Cardiac muscle cell (in vitro differentiated cells and primary cell): ENCODE measurements around the gene TAMM41. TPM values are rescaled to one million over a fixed set of nuclear protein-coding genes. Genes with fewer than 3 reads are reported as not detected.
"Not testable (repeated sequence)": the region's sequence is repeated elsewhere in the genome, so short reads cannot be mapped to it uniquely, and the experiment has no call there.

Experiments
- DNase-seq, 2 donors: peaks; one replicate each; pipeline versions ENCODE4 v3.0.0 to v3.0.0-alpha.2; 2010 to 2017; ENCODE audit warnings: low read depth in 1 of 2, low spot score in 1 of 2
- H3K27ac ChIP-seq: fragments of 200-600 bp; sonication (generic); 2 replicates; pipeline ENCODE4 v1.5.1; 2016
- H3K27me3 ChIP-seq: fragments of 200-600 bp; sonication (generic); 2 replicates; pipeline ENCODE4 v1.6.0; 2016; ENCODE audit warnings: control low read depth
- H3K36me3 ChIP-seq: fragments of 200-600 bp; sonication (generic); 2 replicates; pipeline ENCODE4 v1.5.1; 2016; ENCODE audit warnings: control low read depth
- H3K4me1 ChIP-seq: fragments of 200-600 bp; sonication (generic); 2 replicates; pipeline ENCODE4 v1.8.1; 2017; ENCODE audit warnings: low read depth, mild to moderate bottlenecking, mixed run types
- H3K4me3 ChIP-seq: fragments of 200-600 bp; sonication (generic); 2 replicates; pipeline ENCODE4 v1.5.1; 2016; ENCODE audit warnings: mild to moderate bottlenecking
- H3K9me3 ChIP-seq: fragments of 200-600 bp; sonication (generic); 2 replicates; pipeline ENCODE4 v1.5.1; 2017; ENCODE audit warnings: low read depth, mild to moderate bottlenecking, control low read depth
- polyA plus RNA-seq: library from polyadenylated mRNA; unstranded; fragments of >200 nt; fragmentation: Nextera tagmentation; extraction: Ambion mirVana; gene quantifications from 2 replicates; pipeline ENCODE4 v1.2.1, GENCODE V29; 2016
- total RNA-seq: library from RNA; depleted of rRNA; stranded (reverse); fragments of >200 nt; gene quantifications from 2 replicates; pipeline ENCODE4 v1.2.3, GENCODE V29; 2016
- TF ChIP-seq, protein P1 (sequence below): IDR thresholded peaks from 2 replicates; pipeline ENCODE4 v1.5.1; 2012; ENCODE audit warnings: low read depth, mild to moderate bottlenecking, low read length

The TAMM41 gene
- total and polyA plus RNA-seq, 2 experiments from 2014 or later, result 17.4 to 31.4 TPM

DNA sequence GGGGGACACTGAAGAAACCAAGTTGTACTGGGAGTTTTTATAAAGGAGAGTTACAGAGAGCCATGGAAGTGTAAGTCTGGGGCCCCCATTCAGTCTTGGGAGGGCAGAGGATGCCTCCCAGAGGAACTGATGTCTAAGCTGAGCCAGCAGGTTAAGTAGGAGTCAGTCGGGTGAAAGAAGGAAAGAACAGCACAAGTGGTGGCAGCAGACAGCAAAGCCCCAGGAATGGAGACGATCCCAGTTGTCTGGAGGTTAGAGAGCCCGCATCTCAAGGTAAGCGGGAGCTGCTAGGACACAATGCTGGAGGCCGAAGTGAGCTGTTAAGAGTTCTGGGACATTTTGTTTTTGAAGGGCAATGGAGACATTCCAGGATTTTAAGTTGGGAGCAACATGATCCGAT is 88.8 kb downstream of the TAMM41 start:
- Histone ChIP-seq H3K4me3 (no peak overlapping the region), H3K27me3 (no peaks in the 10 kb centered on the region), H3K36me3 (no peaks in the 10 kb centered on the region), H3K27ac (no peak overlapping the region), H3K4me1 (no peaks in the 10 kb centered on the region), H3K9me3 (no peaks in the 10 kb centered on the region)
- no peak for DNase-seq
- TF ChIP-seq, protein P1, sequence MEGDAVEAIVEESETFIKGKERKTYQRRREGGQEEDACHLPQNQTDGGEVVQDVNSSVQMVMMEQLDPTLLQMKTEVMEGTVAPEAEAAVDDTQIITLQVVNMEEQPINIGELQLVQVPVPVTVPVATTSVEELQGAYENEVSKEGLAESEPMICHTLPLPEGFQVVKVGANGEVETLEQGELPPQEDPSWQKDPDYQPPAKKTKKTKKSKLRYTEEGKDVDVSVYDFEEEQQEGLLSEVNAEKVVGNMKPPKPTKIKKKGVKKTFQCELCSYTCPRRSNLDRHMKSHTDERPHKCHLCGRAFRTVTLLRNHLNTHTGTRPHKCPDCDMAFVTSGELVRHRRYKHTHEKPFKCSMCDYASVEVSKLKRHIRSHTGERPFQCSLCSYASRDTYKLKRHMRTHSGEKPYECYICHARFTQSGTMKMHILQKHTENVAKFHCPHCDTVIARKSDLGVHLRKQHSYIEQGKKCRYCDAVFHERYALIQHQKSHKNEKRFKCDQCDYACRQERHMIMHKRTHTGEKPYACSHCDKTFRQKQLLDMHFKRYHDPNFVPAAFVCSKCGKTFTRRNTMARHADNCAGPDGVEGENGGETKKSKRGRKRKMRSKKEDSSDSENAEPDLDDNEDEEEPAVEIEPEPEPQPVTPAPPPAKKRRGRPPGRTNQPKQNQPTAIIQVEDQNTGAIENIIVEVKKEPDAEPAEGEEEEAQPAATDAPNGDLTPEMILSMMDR, result no peak

DNA sequence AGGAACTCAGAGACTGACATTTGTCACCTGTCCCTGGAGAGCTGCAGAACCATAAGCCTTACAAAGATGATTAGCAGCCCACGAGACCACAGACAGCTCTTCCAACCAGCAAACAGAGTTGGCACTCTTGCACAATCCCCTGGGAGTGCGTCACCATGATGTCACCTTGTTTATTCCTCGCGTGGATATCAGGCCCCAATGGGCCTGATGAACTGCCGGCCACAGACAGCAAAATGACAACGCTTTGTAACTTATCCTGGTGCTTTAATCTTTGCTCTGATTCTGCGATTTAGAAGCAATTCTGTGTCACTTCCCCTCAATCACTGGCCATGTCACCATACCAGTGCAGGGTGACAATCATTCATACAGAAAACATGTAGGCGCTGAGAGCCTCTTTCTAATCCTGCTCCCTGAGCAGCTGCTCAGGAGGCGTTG is 89.2 kb downstream of the TAMM41 start:
- Histone ChIP-seq H3K9me3 (no peaks in the 10 kb centered on the region), H3K4me3 (no peak overlapping the region), H3K27me3 (no peaks in the 10 kb centered on the region), H3K27ac (no peak overlapping the region), H3K36me3 (no peaks in the 10 kb centered on the region), H3K4me1 (no peaks in the 10 kb centered on the region)
- peak in 1 of 2 donors; percentile 80 for DNase-seq
- TF ChIP-seq, protein P1, result no peak

DNA sequence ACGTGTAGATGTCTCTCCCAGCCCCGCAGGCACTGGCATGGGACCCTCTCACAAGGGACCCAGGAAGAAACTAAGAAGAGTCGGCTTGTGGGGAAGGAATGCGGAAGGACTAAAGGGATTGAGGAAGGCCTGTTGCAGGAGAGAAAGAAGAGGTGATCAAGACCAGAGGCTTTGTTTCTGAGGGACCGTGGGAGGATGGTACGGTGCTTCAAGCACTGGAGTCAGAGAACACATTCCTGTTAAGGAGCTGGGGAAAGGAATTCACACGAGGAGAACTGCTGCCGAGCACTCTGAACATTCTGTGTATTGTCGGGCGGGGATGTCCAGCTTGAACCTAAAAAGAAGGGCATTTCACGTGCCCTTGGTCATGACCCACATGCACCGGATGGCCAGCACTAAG is 91.4 kb downstream of the TAMM41 start:
- peak in 1 of 2 donors; percentile 19 for DNase-seq
- Histone ChIP-seq H3K36me3 (no peaks in the 10 kb centered on the region), H3K4me1 (no peaks in the 10 kb centered on the region), H3K27me3 (no peaks in the 10 kb centered on the region), H3K9me3 (no peaks in the 10 kb centered on the region), H3K27ac (no peak overlapping the region), H3K4me3 (no peak overlapping the region)
- TF ChIP-seq, protein P1, result no peak

DNA sequence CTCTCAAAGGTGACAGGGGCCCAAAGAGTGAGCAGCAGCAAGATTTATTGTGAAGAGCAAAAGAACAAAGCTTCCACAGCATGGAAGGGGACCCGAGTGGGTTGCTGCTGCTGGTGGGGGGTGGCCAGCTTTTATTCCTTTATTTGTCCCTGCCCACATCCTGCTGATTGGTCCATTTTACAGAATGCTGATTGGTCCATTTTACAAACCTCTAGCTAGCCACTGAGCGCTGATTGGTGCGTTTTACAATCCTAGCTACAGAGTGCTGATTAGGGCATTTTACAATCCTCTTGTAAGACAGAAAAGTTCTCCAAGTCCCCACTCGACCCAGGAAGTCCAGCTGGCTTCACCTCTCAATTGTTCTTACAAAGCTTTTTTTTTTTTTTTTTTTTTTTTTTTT is 94.4 kb downstream of the TAMM41 start:
- H3K9me3 ChIP-seq, H3K4me3 ChIP-seq, H3K27ac ChIP-seq, H3K4me1 ChIP-seq, H3K36me3 ChIP-seq, DNase-seq, H3K27me3 ChIP-seq: not testable (repeated sequence)

DNA sequence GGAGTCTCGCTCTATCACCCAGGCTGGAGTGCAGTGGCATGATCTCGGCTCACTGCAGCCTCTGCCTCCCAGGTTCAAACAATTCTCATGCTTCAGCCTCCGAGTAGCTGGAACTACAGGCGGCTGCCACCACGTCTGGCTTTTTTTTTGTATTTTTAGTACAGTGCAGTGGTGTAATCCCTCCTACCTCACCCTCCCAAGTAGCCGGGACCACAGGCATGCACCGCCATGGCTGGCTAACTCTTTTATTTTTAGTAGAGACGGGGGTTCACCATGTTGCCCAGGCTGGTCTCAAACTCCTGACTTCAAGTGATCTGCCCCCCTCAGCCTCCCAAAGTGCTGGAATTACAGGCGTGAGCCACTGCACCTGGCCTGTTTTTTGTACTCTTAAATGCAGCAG is 98.4 kb downstream of the TAMM41 start:
- not testable (repeated sequence) for H3K9me3 ChIP-seq, H3K36me3 ChIP-seq, H3K27ac ChIP-seq, H3K4me3 ChIP-seq, H3K27me3 ChIP-seq, DNase-seq, H3K4me1 ChIP-seq

Other genes starting within 250 kb of the TAMM41 start
- gene VGLL4, start 203.0 kb downstream of the TAMM41 start, total RNA-seq, result 139 and 147 TPM in 2 replicates
- gene VGLL4, start 203.0 kb downstream of the TAMM41 start, polyA plus RNA-seq, result 62.9 and 76.5 TPM in 2 replicates
- gene SYN2, start 157.5 kb upstream of the TAMM41 start, total RNA-seq, result 0.78 and 1.6 TPM in 2 replicates
- gene SYN2, start 157.5 kb upstream of the TAMM41 start, polyA plus RNA-seq, result 1.1 and 1.3 TPM in 2 replicates